NCI-H1417 (cell line): ENCODE results near the gene EP400.
A peak's percentile ranks its signal among the peaks of the same experiment; 100 is the strongest.

ENCODE experiments used
- DNase-seq, 3 experiments: peaks; one replicate each; lab custom pipeline; 2025; lab: John Stamatoyannopoulos, UW

The EP400 gene

GRCh38 chr12:132019891-132020290 lies 70.1 kb downstream of the EP400 start:
- no peak for DNase-seq

DNA sequence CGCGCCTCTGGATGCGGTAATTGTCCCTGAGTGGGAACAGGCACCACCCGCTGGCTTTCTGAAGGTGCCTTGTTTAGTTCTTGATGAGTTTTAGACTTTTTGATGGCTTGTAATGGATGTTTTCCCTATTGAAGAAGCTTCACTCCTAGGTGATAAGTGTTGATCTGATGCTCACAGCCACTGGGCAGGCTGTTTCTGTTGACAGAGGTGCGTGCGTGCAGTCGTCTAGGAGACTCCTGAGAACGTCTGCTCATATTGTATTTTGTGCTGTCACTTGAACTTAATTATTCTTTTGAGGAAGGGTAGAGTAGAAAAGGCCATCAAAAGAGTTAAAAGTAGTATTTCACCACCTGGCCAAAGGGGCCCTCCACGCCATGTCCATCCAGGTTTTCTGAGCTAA lies 70.5 kb downstream of the EP400 start:
- peak in 2 of 3 experiments; percentile 76 to 95 for DNase-seq

GRCh38 chr12:132021031-132021871 lies 71.5 kb downstream of the EP400 start:
- DNase-seq = peak in 2 of 3 experiments; percentile 49 to 81

- DNase-seq = peak in 1 of 3 experiments; percentile 28
Measured at GRCh38 chr12:132021965-132022364, 72.2 kb downstream of the EP400 start.

DNA sequence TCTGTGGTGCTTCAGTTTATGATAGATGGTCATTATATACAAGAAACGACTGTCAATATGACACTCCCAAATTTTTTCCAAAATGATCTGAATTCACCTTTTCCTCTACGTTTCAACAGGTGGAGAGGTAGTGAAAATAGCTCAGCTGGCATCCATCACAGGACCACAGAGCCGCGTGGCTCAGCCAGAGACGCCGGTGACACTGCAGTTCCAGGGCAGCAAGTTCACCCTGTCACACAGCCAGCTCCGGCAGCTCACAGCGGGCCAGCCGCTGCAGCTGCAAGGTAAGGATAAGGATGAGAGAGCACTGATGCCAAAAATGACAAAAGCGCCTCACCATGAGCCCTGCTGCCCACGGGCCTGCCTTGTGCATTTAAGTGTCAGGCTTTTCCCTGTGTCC lies 73.9 kb downstream of the EP400 start:
- no peak for DNase-seq

- no peak for DNase-seq
Measured at GRCh38 chr12:132024758-132025157, 75.0 kb downstream of the EP400 start.

- no peak for DNase-seq
Measured at GRCh38 chr12:132025526-132025925, 75.8 kb downstream of the EP400 start.

GRCh38 chr12:132026061-132026795 lies 76.5 kb downstream of the EP400 start:
- no peak for DNase-seq

DNA sequence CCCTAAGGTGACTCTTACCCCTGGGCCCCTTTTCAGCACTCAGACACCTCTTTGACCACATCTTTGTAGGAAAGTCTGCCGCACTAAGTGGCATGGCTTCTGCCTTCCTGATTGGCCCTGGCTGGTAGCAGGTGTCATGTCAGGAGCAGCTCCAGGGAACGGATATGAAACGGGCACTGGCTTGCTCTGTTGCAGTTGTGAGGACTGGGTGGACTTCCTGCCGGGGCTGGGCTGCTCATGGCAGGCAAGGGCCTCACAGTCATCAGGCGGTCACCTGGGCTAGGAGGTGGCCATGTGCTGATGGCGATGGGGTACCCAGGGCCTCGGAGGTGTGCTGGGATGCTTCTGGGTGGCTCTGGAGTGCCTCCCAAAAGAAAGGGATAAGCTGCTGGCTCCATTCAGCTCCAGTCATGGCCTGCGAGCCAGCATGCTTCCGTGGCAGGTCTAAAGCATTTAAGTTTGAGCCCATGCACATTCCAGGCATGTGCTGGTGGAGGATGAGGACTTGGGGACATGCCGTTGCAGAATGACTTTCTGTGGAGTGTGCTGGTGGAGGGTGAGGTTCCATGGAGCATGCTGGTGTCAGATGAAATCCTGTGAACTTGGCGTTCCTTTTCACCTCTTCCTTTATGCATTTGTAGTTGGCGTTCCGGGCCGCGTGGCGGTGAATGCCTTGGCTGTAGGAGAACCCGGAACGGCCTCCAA lies 77.2 kb downstream of the EP400 start:
- no peak for DNase-seq

DNA sequence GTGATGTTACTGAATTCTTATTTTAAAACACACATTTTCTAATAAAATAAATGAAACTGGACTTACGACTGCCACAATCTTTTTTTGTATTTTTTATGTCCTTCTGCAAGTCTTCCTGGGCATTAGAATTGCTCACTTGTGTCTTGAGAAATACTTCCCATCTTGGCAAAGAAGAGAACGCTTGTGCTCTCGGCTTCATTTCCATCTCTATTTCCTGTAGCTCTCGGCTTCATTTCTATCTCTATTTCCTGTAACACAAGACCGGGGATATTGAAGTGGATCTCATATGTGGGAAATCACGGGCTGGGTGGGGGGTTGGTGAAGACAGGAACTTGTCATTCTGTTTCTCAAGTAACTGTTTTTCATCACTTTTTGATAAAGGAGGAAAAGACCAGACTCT lies 77.9 kb downstream of the EP400 start:
- no peak for DNase-seq

- DNase-seq = no peak
Measured at GRCh38 chr12:132028111-132028510, 78.4 kb downstream of the EP400 start.

DNA sequence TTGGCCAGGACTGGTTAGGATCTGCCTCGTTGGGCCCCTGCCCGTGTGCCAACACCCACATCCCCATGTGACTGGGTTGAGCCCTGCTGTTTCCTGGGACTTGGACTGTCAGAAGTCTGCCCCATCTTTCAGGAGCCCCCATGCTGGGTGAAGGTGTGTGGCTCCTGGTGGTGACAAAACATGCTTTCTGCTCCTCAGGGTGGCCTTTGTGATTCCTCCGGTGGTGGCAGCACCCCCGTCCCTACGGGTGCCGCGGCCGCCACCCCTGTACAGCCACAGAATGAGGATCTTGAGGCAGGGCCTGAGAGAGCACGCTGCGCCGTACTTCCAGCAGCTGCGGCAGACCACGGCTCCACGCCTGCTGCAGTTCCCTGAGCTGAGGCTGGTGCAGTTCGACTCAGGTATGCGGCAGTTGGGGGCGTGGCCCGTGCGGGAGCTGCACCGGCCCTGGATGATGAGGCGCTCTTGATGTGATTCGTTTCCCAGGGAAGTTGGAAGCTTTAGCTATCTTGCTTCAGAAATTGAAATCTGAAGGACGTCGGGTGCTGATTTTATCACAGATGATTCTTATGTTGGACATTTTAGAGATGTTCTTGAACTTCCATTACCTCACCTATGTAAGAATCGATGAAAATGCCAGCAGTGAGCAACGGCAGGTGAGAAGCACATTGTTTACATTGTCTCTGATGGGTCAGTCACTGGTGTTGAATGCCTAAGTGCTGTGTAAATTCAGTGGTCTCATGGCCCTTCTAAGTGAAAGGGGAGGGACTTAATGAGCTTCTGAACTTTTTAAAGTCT lies 80.0 kb downstream of the EP400 start:
- no peak for DNase-seq

DNA sequence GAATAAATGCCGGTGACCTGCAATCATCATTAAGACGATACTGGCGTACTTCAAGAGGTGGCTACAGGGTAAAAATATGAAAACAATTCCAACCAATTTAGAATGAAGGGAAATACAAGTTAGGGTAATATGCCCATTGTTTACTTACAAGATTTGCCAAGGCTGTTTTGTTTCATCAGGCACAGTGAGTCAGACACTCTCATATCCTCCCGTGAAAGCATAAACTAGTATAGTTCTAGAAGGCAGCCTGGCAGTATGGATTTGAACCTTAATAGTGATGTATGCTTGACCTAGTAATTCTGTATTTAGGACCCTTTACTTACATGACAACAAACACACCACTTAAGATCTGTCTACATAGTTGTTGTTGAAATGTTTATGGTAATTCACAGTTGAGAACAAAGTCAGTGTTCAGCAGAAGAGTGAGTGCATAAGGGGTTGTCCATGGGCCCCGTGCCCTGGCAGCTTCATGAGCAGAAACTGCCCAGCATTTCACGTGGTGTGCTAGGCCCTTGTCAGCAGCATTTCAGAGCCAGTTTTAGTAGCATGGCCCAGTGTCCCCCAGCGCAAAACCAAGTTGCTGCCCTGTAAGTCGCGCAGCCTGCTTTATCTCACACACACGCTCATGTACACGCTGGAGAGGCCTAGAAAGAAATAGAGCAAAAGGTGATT lies 80.8 kb downstream of the EP400 start:
- DNase-seq = no peak

GRCh38 chr12:132033627-132034026 lies 83.9 kb downstream of the EP400 start:
- DNase-seq = no peak

- no peak for DNase-seq
Measured at GRCh38 chr12:132036063-132036683, 86.4 kb downstream of the EP400 start.

DNA sequence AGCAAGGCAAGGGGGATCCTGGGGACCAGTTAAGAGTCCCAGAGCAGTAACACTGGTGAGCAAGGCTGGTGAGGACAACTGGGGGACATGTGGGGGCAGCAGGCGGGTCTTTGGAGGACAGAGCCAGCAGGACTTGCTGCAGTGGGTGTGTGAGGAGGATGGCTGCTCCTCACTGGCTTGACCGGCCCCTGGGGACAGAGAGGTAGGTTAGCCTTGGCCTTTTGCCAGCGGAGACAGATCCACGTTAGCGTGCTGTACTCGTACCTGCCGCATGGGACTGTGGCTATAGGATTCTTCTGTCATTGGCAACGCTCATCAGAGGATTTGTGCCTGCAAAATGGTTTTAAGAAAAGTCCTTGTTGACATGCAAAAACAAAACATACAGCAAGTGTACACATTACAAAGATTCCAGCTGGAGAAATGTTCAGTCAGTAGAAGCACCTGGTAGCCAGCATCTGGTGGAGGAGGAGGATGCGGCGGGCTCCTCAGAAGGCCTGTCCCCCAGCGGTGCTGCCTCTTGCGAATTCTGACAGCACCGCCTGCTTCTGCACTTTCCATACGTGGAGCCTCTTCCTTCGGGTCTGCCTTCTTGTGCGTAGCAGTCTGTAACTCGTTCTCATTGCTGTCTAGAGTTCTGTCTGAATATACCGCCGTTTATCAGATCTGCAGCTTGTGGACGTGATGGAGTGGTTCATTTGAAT lies 91.3 kb downstream of the EP400 start:
- peak in 1 of 3 experiments; percentile 12 for DNase-seq

DNA sequence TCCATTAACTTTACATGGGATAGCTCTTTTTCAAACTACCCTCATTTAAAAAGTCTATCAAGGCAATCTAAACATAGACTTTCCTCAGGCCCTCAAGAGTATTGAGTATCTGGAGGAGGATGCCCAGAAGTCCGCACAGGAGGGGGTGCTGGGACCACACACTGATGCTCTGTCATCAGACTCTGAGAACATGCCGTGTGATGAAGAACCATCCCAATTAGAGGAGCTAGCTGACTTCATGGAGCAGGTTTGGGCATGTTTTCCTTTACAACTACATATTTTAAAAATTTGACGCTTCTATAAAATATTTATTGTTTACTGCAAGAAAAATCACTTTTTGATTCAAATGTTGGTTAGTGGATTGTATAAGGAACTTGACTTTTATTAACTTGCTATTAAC lies 93.5 kb downstream of the EP400 start:
- DNase-seq = no peak

DNA sequence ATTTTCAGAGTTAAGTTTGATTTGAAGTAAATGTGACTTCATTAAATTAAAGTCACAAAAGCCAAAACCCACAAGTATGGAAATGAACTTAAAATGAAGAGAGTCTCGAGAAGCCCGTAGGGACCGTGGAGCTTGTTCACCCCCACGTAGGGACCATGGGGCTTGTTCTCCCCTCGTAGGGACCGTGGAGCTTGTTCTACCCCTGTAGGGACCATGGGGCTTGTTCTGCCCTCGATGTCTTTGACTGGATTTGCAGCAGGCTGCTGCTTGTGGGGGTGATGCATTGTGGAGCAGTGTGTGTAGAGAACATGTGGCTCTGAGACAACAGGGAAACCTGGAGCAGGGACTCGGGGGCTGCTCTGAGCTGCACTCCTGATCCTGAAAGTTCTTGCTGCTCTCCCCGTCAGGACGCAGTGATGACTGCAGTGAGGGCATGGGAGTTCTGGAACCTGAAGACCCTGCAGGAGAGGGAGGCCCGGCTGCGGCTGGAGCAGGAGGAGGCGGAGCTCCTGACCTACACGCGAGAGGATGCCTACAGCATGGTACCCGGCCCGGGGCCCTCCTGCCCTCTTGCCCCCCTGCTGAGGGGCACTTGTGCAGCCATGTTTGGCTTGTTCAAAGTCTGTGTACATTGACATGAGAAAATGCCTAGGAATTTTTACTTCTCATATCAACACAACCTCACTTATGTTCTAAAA lies 94.2 kb downstream of the EP400 start:
- DNase-seq = no peak

GRCh38 chr12:132044661-132045412 lies 95.1 kb downstream of the EP400 start:
- no peak for DNase-seq
